Neural progenitor cell (in vitro differentiated cells): ENCODE data around the gene IL2. TPM values are rescaled to one million over a fixed set of nuclear protein-coding genes. Genes with fewer than 3 reads are reported as not detected.

ENCODE experiments used
- DNase-seq: peaks from one replicate; pipeline ENCODE4 v3.0.0-alpha.2; 2016; ENCODE audit warnings: low spot score
- H2AFZ ChIP-seq: fragments of 200-600 bp; sonication (generic); replicated peaks from 2 replicates; pipeline ENCODE4 v1.6.1; 2016; ENCODE audit warnings: antibody characterized with exemption
- H3F3A ChIP-seq: fragments of 200-600 bp; sonication (generic); 2 replicates; pipeline ENCODE4 v1.6.1; 2016; ENCODE audit warnings: antibody characterized with exemption, low read depth
- H3K27ac ChIP-seq: fragments of 200-600 bp; sonication (generic); 2 replicates; pipeline ENCODE4 v1.5.1; 2016; ENCODE audit warnings: mild to moderate bottlenecking
- H3K27me3 ChIP-seq: fragments of 200-600 bp; sonication (generic); 2 replicates; pipeline ENCODE4 v1.6.1; 2016; ENCODE audit warnings: mild to moderate bottlenecking, moderate library complexity
- H3K36me3 ChIP-seq: fragments of 200-600 bp; sonication (generic); 2 replicates; pipeline ENCODE4 v1.5.1; 2016
- H3K4me1 ChIP-seq: fragments of 200-600 bp; sonication (generic); 2 replicates; pipeline ENCODE4 v1.6.1; 2016; ENCODE audit warnings: mixed run types
- H3K4me2 ChIP-seq: fragments of 200-600 bp; sonication (generic); 2 replicates; pipeline ENCODE4 v1.6.1; 2016
- H3K4me3 ChIP-seq: fragments of 200-600 bp; sonication (generic); 2 replicates; pipeline ENCODE4 v1.5.1; 2016
- H3K79me2 ChIP-seq: fragments of 200-600 bp; sonication (generic); 2 replicates; pipeline ENCODE4 v1.6.1; 2016; ENCODE audit warnings: low read depth
- H3K9ac ChIP-seq: fragments of 200-600 bp; sonication (generic); 2 replicates; pipeline ENCODE4 v1.6.1; 2016
- H3K9me3 ChIP-seq: fragments of 200-600 bp; sonication (generic); 2 replicates; pipeline ENCODE4 v1.5.1; 2016; ENCODE audit warnings: low read depth
- H4K20me1 ChIP-seq: fragments of 200-600 bp; sonication (generic); 2 replicates; pipeline ENCODE4 v1.6.1; 2016; ENCODE audit warnings: low read depth
- H3K27ac Mint-ChIP-seq: 3 replicates; pipeline ENCODE4 v1.8.0; 2021; ENCODE audit warnings: mixed read lengths
- H3K27me3 Mint-ChIP-seq: 2 replicates; pipeline ENCODE4 v1.8.0; 2022; ENCODE audit warnings: low read depth, mild to moderate bottlenecking, inconsistent platforms, moderate library complexity, mixed read lengths; ENCODE audit not compliant: insufficient read depth
- H3K36me3 Mint-ChIP-seq: 3 replicates; pipeline ENCODE4 v1.8.0; 2021; ENCODE audit warnings: mixed read lengths
- H3K4me1 Mint-ChIP-seq: 3 replicates; pipeline ENCODE4 v1.8.0; 2021; ENCODE audit warnings: mixed read lengths
- H3K4me3 Mint-ChIP-seq: 3 replicates; pipeline ENCODE4 v1.8.0; 2021; ENCODE audit warnings: mild to moderate bottlenecking, moderate library complexity, mixed read lengths
- H3K9me3 Mint-ChIP-seq: 3 replicates; pipeline ENCODE4 v1.8.0; 2020; ENCODE audit warnings: mixed read lengths
- EZH2 ChIP-seq: fragments of 200-600 bp; sonication (generic); IDR thresholded peaks from 2 replicates; pipeline ENCODE4 v1.6.1; 2017; ENCODE audit warnings: antibody characterized with exemption, mild to moderate bottlenecking, moderate library complexity
- EZH2phosphoT487 ChIP-seq: fragments of 200-600 bp; sonication (generic); IDR thresholded peaks from 2 replicates; pipeline ENCODE4 v1.6.1; 2017; ENCODE audit warnings: antibody characterized with exemption
- total RNA-seq: library from RNA; depleted of rRNA; stranded (reverse); fragments of >200 nt; gene quantifications from 2 replicates; pipeline ENCODE4 v1.2.3, GENCODE V29; 2015; ENCODE audit warnings: low replicate concordance
- TF ChIP-seq, protein P1 (sequence below): fragments of 200-600 bp; sonication (generic); IDR thresholded peaks from 2 replicates; pipeline ENCODE4 v1.5.1; 2017; ENCODE audit warnings: antibody characterized with exemption, mild to moderate bottlenecking

IL2 gene
- total RNA-seq, 1 donor from 2014 or later, result not detected

GRCh38 chr4:122489061-122489460 lies 32.5 kb upstream of the IL2 start:
- DNase-seq, result no peak
- TF ChIP-seq, protein P1, sequence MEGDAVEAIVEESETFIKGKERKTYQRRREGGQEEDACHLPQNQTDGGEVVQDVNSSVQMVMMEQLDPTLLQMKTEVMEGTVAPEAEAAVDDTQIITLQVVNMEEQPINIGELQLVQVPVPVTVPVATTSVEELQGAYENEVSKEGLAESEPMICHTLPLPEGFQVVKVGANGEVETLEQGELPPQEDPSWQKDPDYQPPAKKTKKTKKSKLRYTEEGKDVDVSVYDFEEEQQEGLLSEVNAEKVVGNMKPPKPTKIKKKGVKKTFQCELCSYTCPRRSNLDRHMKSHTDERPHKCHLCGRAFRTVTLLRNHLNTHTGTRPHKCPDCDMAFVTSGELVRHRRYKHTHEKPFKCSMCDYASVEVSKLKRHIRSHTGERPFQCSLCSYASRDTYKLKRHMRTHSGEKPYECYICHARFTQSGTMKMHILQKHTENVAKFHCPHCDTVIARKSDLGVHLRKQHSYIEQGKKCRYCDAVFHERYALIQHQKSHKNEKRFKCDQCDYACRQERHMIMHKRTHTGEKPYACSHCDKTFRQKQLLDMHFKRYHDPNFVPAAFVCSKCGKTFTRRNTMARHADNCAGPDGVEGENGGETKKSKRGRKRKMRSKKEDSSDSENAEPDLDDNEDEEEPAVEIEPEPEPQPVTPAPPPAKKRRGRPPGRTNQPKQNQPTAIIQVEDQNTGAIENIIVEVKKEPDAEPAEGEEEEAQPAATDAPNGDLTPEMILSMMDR, result no peak
- no peak for TF ChIP-seq EZH2phosphoT487
- no peak for TF ChIP-seq EZH2
- Histone ChIP-seq H3K79me2 (no peaks in the 10 kb centered on the region), H3K9me3 (peaks cover 13% of the 10 kb centered on the region), H4K20me1 (no peaks in the 10 kb centered on the region), H3K4me3 (no peak overlapping the region), H3K36me3 (no peaks in the 10 kb centered on the region), H3K27me3 (no peaks in the 10 kb centered on the region), H3K27ac (no peak overlapping the region), H3K4me1 (no peaks in the 10 kb centered on the region), H3K4me2 (no peak overlapping the region), H3F3A (no peaks in the 10 kb centered on the region), H3K9ac (no peak overlapping the region), H2AFZ (no peak overlapping the region)
- H3K4me1 Mint-ChIP-seq, result no peaks in the 10 kb centered on the region
- no peaks in the 10 kb centered on the region for H3K36me3 Mint-ChIP-seq
- H3K27ac Mint-ChIP-seq, result no peak overlapping the region
- H3K27me3 Mint-ChIP-seq, result no peaks in the 10 kb centered on the region
- peaks cover 23% of the 10 kb centered on the region for H3K9me3 Mint-ChIP-seq
- no peak overlapping the region for H3K4me3 Mint-ChIP-seq

DNA sequence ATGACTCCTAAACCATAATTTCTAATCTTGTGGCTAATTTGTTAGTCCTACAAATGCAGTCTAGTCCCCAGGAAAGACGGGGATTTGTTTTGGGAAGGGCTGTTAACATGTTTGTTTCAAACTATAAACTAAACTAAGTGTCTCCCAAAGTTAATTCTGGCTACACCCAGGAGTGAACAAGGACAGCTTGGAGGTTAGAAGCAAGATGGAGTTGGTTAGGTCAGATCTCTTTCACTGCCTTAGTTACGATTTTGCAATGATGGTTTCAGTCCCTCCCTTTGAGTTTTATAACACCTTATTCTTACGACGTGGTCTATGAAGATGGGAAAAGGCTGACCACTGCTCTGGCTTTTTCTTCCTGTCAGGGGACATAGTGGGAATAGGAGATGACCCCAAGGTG lies 27.0 kb upstream of the IL2 start:
- DNase-seq, result no peak
- Histone ChIP-seq H3K4me2 (no peak overlapping the region), H4K20me1 (no peaks in the 10 kb centered on the region), H3F3A (no peaks in the 10 kb centered on the region), H2AFZ (no peak overlapping the region), H3K4me1 (no peaks in the 10 kb centered on the region), H3K79me2 (no peaks in the 10 kb centered on the region), H3K4me3 (no peak overlapping the region), H3K36me3 (no peaks in the 10 kb centered on the region), H3K27me3 (no peaks in the 10 kb centered on the region), H3K9ac (no peak overlapping the region), H3K9me3 (no peaks in the 10 kb centered on the region), H3K27ac (no peak overlapping the region)
- Mint-ChIP-seq H3K27me3 (no peaks in the 10 kb centered on the region), H3K4me3 (no peak overlapping the region), H3K9me3 (no peaks in the 10 kb centered on the region), H3K4me1 (no peaks in the 10 kb centered on the region), H3K36me3 (no peaks in the 10 kb centered on the region), H3K27ac (no peak overlapping the region)
- no peak for TF ChIP-seq EZH2phosphoT487
- TF ChIP-seq EZH2, result no peak
- TF ChIP-seq, protein P1, result no peak

DNA sequence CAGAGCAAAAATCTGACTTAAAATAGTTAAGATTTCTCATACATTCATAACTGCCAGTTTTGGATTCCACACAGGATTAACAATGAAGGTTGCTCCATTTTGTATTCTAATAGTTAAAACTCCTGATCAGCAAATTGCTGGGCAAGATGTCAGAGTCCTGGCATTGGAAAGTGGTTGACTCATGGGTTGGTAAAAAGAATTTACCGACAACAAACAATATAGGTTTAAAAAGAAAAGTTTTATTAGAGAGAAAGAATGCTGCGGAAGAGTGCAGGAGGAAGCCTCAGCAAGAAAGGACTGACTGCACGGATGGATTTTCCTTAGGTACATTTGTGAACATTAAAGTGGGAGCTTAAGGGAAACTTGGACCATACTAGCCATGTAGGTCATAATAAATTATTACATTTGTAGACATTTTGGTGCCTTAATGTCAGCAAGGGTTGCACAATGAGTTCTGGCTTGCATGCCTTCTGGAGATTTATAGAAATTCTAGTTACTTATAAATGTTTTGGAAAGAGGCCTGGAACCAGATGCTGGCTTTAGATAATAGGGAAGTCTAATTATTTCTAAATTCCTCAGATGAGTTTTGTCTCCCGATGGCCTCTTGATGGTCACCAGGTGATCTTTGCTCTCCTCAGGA lies 25.4 kb upstream of the IL2 start:
- H3K27ac ChIP-seq, result no peak overlapping the region
- no peak for DNase-seq
- H3K79me2 ChIP-seq, result no peaks in the 10 kb centered on the region
- H3K4me2 ChIP-seq, result no peak overlapping the region
- no peaks in the 10 kb centered on the region for H3F3A ChIP-seq
- H3K36me3 ChIP-seq, result no peaks in the 10 kb centered on the region
- no peak overlapping the region for H3K4me3 ChIP-seq
- Mint-ChIP-seq H3K36me3 (no peaks in the 10 kb centered on the region), H3K4me3 (no peak overlapping the region), H3K27ac (no peak overlapping the region), H3K9me3 (no peaks in the 10 kb centered on the region), H3K4me1 (no peaks in the 10 kb centered on the region), H3K27me3 (no peaks in the 10 kb centered on the region)
- no peak overlapping the region for H3K9ac ChIP-seq
- no peaks in the 10 kb centered on the region for H3K27me3 ChIP-seq
- TF ChIP-seq EZH2phosphoT487 (no peak), EZH2 (no peak)
- TF ChIP-seq, protein P1, result no peak
- no peak overlapping the region for H2AFZ ChIP-seq
- H4K20me1 ChIP-seq, result no peaks in the 10 kb centered on the region
- H3K4me1 ChIP-seq, result no peaks in the 10 kb centered on the region
- no peaks in the 10 kb centered on the region for H3K9me3 ChIP-seq
